HEK293 (cell line): ENCODE data around the gene DPEP3.

Experiments
- CTCF ChIA-PET: fragments of 350-600 bp; formaldehyde crosslinking; extraction: SDS; loops from one replicate; lab custom pipeline; 2021; ENCODE audit warnings: antibody characterized with exemption; lab: Yijun Ruan, JAX
- POLR2A ChIA-PET: fragments of 300-600 bp; formaldehyde crosslinking; extraction: SDS; loops from one replicate; lab custom pipeline; 2020; ENCODE audit warnings: antibody characterized with exemption, inconsistent platforms; lab: Yijun Ruan, JAX
- H3K27ac ChIP-seq: fragments of 200-500 bp; sonication (Bioruptor generic); 2 replicates; pipeline ENCODE4 v1.5.1; 2014; ENCODE audit warnings: low read depth, low read length, control low read depth, inconsistent platforms; ENCODE audit errors: extremely low read depth
- H3K36me3 ChIP-seq, 2 experiments: fragments of 200-500 bp in 1 of 2; sonication (Bioruptor generic) in 1 of 2; 1 replicate in 1 of 2; 2 replicates in 1 of 2; pipeline ENCODE4 v1.5.1; 2014 to 2017; ENCODE audit warnings: inconsistent platforms in 2 of 2, low read length in 2 of 2; ENCODE audit not compliant: control insufficient read depth in 2 of 2, insufficient read depth in 1 of 2
- H3K4me1 ChIP-seq: fragments of 200-500 bp; sonication (Bioruptor generic); 2 replicates; pipeline ENCODE4 v1.5.1; 2014; ENCODE audit warnings: mild to moderate bottlenecking, low read length, inconsistent platforms; ENCODE audit not compliant: control insufficient read depth, insufficient read depth
- H3K4me3 ChIP-seq: 2 replicates; pipeline ENCODE4 v1.5.1; 2011; ENCODE audit warnings: low read depth, mild to moderate bottlenecking, control low read depth, low read length, moderate library complexity
- H3K9me3 ChIP-seq: fragments of 200-500 bp; sonication (Bioruptor generic); 2 replicates; pipeline ENCODE4 v1.5.1; 2014; ENCODE audit warnings: low read depth, low read length, inconsistent platforms; ENCODE audit not compliant: control insufficient read depth, insufficient read depth
- BCL11A ChIP-seq: fragments of 450-650 bp; formaldehyde crosslinking; IDR thresholded peaks from 2 replicates; pipeline ENCODE4 v1.5.1; 2016; ENCODE audit warnings: low read depth, missing biosample characterization, missing genetic modification characterization
- FEZF1 ChIP-seq: fragments of 450-650 bp; formaldehyde crosslinking; IDR thresholded peaks from 2 replicates; pipeline ENCODE4 v1.5.1; 2016; ENCODE audit warnings: missing biosample characterization, missing genetic modification characterization
- SCRT1 ChIP-seq: fragments of 450-650 bp; formaldehyde crosslinking; IDR thresholded peaks from 2 replicates; pipeline ENCODE4 v1.5.1; 2016; ENCODE audit warnings: missing biosample characterization, missing genetic modification characterization, borderline replicate concordance
- WT1 ChIP-seq: fragments of 450-650 bp; formaldehyde crosslinking; IDR thresholded peaks from 2 replicates; pipeline ENCODE4 v1.5.1; 2016; ENCODE audit warnings: missing biosample characterization, missing genetic modification characterization
- YY1 ChIP-seq: fragments of 450-650 bp; formaldehyde crosslinking; IDR thresholded peaks from 2 replicates; pipeline ENCODE4 v1.5.1; 2018; ENCODE audit warnings: missing biosample characterization, missing genetic modification characterization
- ZBTB48 ChIP-seq: fragments of 450-650 bp; formaldehyde crosslinking; IDR thresholded peaks from 2 replicates; pipeline ENCODE4 v1.5.1; 2016; ENCODE audit warnings: missing biosample characterization, missing genetic modification characterization
- ZFHX2 ChIP-seq: fragments of 450-650 bp; formaldehyde crosslinking; conservative IDR thresholded peaks from 2 replicates; pipeline ENCODE4 v1.5.1; 2016; ENCODE audit warnings: missing biosample characterization, missing genetic modification characterization
- ZNF138 ChIP-seq: fragments of 450-650 bp; formaldehyde crosslinking; IDR thresholded peaks from 2 replicates; pipeline ENCODE4 v1.5.1; 2016; ENCODE audit warnings: missing biosample characterization, missing genetic modification characterization, borderline replicate concordance
- ZNF146 ChIP-seq: fragments of 450-650 bp; formaldehyde crosslinking; IDR thresholded peaks from 2 replicates; pipeline ENCODE4 v1.5.1; 2016; ENCODE audit warnings: missing biosample characterization, missing genetic modification characterization
- ZNF324 ChIP-seq: fragments of 450-650 bp; formaldehyde crosslinking; IDR thresholded peaks from 2 replicates; pipeline ENCODE4 v1.5.1; 2016; ENCODE audit warnings: missing biosample characterization, missing genetic modification characterization
- ZNF341 ChIP-seq: fragments of 450-650 bp; formaldehyde crosslinking; IDR thresholded peaks from 2 replicates; pipeline ENCODE4; 2016; ENCODE audit warnings: low read depth, missing biosample characterization, missing genetic modification characterization
- ZNF366 ChIP-seq: fragments of 450-650 bp; formaldehyde crosslinking; conservative IDR thresholded peaks from 2 replicates; pipeline ENCODE4 v1.5.1; 2016; ENCODE audit warnings: missing biosample characterization, missing genetic modification characterization
- ZNF416 ChIP-seq: fragments of 450-650 bp; formaldehyde crosslinking; IDR thresholded peaks from 2 replicates; pipeline ENCODE4 v1.5.1; 2016; ENCODE audit warnings: missing biosample characterization, missing genetic modification characterization
- ZNF560 ChIP-seq: fragments of 450-650 bp; formaldehyde crosslinking; IDR thresholded peaks from 2 replicates; pipeline ENCODE4 v1.5.1; 2017; ENCODE audit warnings: missing biosample characterization, missing genetic modification characterization, borderline replicate concordance
- ZNF768 ChIP-seq: fragments of 450-650 bp; formaldehyde crosslinking; IDR thresholded peaks from 2 replicates; pipeline ENCODE4 v1.5.1; 2018; ENCODE audit warnings: missing biosample characterization, mild to moderate bottlenecking, missing genetic modification characterization
- ZNF785 ChIP-seq: fragments of 450-650 bp; formaldehyde crosslinking; IDR thresholded peaks from 2 replicates; pipeline ENCODE4 v1.5.1; 2016; ENCODE audit warnings: missing biosample characterization, missing genetic modification characterization
- TF ChIP-seq, protein P1 (sequence below): fragments of 450-650 bp; formaldehyde crosslinking; IDR thresholded peaks from 2 replicates; pipeline ENCODE4 v1.5.1; 2016; ENCODE audit warnings: missing biosample characterization, missing genetic modification characterization
- TF ChIP-seq, protein P2 (sequence below): fragments of 450-650 bp; formaldehyde crosslinking; conservative IDR thresholded peaks from 2 replicates; pipeline ENCODE4 v1.5.1; 2016; ENCODE audit warnings: low read depth, missing biosample characterization, missing genetic modification characterization
- TF ChIP-seq, protein P3 (sequence below): fragments of 450-650 bp; formaldehyde crosslinking; IDR thresholded peaks from 2 replicates; pipeline ENCODE4 v1.5.1; 2017; ENCODE audit warnings: missing biosample characterization, missing genetic modification characterization
- TF ChIP-seq, protein P4 (sequence below): fragments of 450-650 bp; formaldehyde crosslinking; IDR thresholded peaks from 2 replicates; pipeline ENCODE4 v1.5.1; 2016; ENCODE audit warnings: missing biosample characterization, missing genetic modification characterization, low read depth

Gene DPEP3

DNA sequence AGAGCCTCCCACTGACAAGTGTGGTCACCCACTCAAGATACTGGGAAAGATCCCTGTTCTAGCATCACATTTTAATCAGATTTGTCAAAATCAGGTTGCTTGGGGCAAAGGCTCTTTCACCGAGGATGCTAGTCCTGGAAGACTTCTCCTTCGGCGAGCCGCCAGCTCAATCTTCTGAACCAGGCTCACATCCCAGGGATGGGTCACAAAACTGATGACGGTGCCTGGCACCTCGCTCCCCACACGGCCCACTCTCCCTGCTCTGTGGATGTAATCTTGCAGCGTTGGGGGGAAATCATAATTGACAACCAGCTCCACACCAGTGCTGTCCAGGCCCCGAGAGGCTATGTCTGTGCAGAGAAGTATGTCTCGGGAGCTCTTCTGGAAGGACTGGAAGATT lies 41.2 kb upstream of the DPEP3 start:
- TF ChIP-seq, protein P1, sequence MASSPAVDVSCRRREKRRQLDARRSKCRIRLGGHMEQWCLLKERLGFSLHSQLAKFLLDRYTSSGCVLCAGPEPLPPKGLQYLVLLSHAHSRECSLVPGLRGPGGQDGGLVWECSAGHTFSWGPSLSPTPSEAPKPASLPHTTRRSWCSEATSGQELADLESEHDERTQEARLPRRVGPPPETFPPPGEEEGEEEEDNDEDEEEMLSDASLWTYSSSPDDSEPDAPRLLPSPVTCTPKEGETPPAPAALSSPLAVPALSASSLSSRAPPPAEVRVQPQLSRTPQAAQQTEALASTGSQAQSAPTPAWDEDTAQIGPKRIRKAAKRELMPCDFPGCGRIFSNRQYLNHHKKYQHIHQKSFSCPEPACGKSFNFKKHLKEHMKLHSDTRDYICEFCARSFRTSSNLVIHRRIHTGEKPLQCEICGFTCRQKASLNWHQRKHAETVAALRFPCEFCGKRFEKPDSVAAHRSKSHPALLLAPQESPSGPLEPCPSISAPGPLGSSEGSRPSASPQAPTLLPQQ, result no peak
- TF ChIP-seq BCL11A (tag by site-specific recombination) (no peak), ZNF366 (tag by site-specific recombination) (no peak), ZNF560 (tag by site-specific recombination) (no peak), YY1 (tag by site-specific recombination) (no peak), WT1 (tag by site-specific recombination) (no peak), ZNF324 (tag by site-specific recombination) (no peak), FEZF1 (no peak), ZNF341 (tag by site-specific recombination) (no peak), ZFHX2 (tag by site-specific recombination) (no peak), ZBTB48 (tag by site-specific recombination) (no peak), SCRT1 (tag by site-specific recombination) (no peak), ZNF146 (tag by site-specific recombination) (no peak), ZNF138 (no peak), ZNF416 (tag by site-specific recombination) (no peak), ZNF785 (tag by site-specific recombination) (no peak), ZNF768 (no peak)
- TF ChIP-seq, protein P2, sequence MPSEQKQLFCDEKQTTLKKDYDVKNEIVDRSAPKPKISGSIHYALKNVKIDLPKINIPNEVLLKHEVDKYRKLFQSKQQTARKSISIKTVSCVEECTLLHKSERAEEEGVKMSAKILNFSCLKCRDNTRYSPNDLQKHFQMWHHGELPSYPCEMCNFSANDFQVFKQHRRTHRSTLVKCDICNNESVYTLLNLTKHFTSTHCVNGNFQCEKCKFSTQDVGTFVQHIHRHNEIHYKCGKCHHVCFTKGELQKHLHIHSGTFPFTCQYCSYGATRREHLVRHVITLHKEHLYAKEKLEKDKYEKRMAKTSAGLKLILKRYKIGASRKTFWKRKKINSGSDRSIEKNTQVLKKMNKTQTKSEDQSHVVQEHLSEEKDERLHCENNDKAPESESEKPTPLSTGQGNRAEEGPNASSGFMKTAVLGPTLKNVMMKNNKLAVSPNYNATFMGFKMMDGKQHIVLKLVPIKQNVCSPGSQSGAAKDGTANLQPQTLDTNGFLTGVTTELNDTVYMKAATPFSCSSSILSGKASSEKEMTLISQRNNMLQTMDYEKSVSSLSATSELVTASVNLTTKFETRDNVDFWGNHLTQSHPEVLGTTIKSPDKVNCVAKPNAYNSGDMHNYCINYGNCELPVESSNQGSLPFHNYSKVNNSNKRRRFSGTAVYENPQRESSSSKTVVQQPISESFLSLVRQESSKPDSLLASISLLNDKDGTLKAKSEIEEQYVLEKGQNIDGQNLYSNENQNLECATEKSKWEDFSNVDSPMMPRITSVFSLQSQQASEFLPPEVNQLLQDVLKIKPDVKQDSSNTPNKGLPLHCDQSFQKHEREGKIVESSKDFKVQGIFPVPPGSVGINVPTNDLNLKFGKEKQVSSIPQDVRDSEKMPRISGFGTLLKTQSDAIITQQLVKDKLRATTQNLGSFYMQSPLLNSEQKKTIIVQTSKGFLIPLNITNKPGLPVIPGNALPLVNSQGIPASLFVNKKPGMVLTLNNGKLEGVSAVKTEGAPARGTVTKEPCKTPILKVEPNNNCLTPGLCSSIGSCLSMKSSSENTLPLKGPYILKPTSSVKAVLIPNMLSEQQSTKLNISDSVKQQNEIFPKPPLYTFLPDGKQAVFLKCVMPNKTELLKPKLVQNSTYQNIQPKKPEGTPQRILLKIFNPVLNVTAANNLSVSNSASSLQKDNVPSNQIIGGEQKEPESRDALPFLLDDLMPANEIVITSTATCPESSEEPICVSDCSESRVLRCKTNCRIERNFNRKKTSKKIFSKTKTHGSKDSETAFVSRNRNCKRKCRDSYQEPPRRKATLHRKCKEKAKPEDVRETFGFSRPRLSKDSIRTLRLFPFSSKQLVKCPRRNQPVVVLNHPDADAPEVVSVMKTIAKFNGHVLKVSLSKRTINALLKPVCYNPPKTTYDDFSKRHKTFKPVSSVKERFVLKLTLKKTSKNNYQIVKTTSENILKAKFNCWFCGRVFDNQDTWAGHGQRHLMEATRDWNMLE (tag by site-specific recombination), result no peak
- TF ChIP-seq, protein P3, sequence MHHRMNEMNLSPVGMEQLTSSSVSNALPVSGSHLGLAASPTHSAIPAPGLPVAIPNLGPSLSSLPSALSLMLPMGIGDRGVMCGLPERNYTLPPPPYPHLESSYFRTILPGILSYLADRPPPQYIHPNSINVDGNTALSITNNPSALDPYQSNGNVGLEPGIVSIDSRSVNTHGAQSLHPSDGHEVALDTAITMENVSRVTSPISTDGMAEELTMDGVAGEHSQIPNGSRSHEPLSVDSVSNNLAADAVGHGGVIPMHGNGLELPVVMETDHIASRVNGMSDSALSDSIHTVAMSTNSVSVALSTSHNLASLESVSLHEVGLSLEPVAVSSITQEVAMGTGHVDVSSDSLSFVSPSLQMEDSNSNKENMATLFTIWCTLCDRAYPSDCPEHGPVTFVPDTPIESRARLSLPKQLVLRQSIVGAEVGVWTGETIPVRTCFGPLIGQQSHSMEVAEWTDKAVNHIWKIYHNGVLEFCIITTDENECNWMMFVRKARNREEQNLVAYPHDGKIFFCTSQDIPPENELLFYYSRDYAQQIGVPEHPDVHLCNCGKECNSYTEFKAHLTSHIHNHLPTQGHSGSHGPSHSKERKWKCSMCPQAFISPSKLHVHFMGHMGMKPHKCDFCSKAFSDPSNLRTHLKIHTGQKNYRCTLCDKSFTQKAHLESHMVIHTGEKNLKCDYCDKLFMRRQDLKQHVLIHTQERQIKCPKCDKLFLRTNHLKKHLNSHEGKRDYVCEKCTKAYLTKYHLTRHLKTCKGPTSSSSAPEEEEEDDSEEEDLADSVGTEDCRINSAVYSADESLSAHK, result no peak
- TF ChIP-seq, protein P4, sequence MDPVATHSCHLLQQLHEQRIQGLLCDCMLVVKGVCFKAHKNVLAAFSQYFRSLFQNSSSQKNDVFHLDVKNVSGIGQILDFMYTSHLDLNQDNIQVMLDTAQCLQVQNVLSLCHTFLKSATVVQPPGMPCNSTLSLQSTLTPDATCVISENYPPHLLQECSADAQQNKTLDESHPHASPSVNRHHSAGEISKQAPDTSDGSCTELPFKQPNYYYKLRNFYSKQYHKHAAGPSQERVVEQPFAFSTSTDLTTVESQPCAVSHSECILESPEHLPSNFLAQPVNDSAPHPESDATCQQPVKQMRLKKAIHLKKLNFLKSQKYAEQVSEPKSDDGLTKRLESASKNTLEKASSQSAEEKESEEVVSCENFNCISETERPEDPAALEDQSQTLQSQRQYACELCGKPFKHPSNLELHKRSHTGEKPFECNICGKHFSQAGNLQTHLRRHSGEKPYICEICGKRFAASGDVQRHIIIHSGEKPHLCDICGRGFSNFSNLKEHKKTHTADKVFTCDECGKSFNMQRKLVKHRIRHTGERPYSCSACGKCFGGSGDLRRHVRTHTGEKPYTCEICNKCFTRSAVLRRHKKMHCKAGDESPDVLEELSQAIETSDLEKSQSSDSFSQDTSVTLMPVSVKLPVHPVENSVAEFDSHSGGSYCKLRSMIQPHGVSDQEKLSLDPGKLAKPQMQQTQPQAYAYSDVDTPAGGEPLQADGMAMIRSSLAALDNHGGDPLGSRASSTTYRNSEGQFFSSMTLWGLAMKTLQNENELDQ (tag by site-specific recombination), result no peak
- ChIA-PET POLR2A (interaction anchor here (0.7 to 2.5 kb wide), 3 partner anchors 19 to 500 kb away, joined by 3 to 7 read pairs (median 3); partner anchors contain the start of gene ESRP2), CTCF (interaction anchor here (0.5 to 1.8 kb wide), 4 partner anchors 19 to 308 kb away, joined by 3 to 4 read pairs (median 4); no protein-coding TSS in a partner anchor)
- Histone ChIP-seq H3K27ac (no peak overlapping the region), H3K9me3 (no peaks in the 10 kb centered on the region), H3K4me1 (peaks cover 7% of the 10 kb centered on the region; the same call in 1 of the 2 replicates), H3K36me3 (peaks cover 0 to 26% of the 10 kb centered on the region in 2 experiments; a peak in 2 of 3 replicates), H3K4me3 (no peak overlapping the region)
